Neuronal stem cell (in vitro differentiated cells): Measurements from ENCODE around the gene FBXL2.
"Not testable (repeated sequence)": the region's sequence is repeated elsewhere in the genome, so short reads cannot be mapped to it uniquely, and the experiment has no call there.

Experiments
- DNase-seq: peaks from one replicate; pipeline ENCODE4 v3.0.0-alpha.2; 2013; ENCODE audit warnings: low spot score
- H2AFZ ChIP-seq: one replicate; pipeline ENCODE4 v1.6.1; 2013; ENCODE audit warnings: mild to moderate bottlenecking, low read length, inconsistent platforms
- H2AK5ac ChIP-seq: 2 replicates; pipeline ENCODE4 v1.6.1; 2013; ENCODE audit warnings: low read depth, mild to moderate bottlenecking, inconsistent platforms, low read length, moderate library complexity, mixed read lengths
- H2BK120ac ChIP-seq: 2 replicates; pipeline ENCODE4 v1.6.1; 2013; ENCODE audit warnings: low read depth, mild to moderate bottlenecking, inconsistent platforms, low read length, moderate library complexity, mixed read lengths
- H2BK12ac ChIP-seq: one replicate; pipeline ENCODE4 v1.6.1; 2013; ENCODE audit warnings: low read length, inconsistent platforms
- H2BK15ac ChIP-seq: 2 replicates; pipeline ENCODE4 v1.6.1; 2013; ENCODE audit warnings: mild to moderate bottlenecking, low read length, inconsistent platforms, mixed read lengths
- H2BK5ac ChIP-seq: one replicate; pipeline ENCODE4 v1.6.1; 2013; ENCODE audit warnings: inconsistent platforms, mild to moderate bottlenecking, low read length, moderate library complexity
- H3K14ac ChIP-seq: one replicate; pipeline ENCODE4 v1.6.1; 2013; ENCODE audit warnings: low read length, inconsistent platforms
- H3K18ac ChIP-seq: 2 replicates; pipeline ENCODE4 v1.6.1; 2013; ENCODE audit warnings: low read length, inconsistent platforms
- H3K23ac ChIP-seq: 2 replicates; pipeline ENCODE4 v1.6.1; 2013; ENCODE audit warnings: low read depth, mild to moderate bottlenecking, mixed read lengths, low read length, inconsistent platforms; ENCODE audit not compliant: poor library complexity
- H3K27ac ChIP-seq: replicated peaks from 3 replicates; pipeline ENCODE4 v1.5.1; 2013; ENCODE audit warnings: low read length, inconsistent platforms
- H3K27me3 ChIP-seq, 3 experiments: 2 replicates each; pipeline ENCODE4 v1.6.1; 2013; ENCODE audit warnings: low read length in 3 of 3, mild to moderate bottlenecking in 2 of 3, inconsistent platforms in 1 of 3, low read depth in 1 of 3, mixed read lengths in 1 of 3, moderate library complexity in 1 of 3; ENCODE audit not compliant: control insufficient read depth in 3 of 3, insufficient read depth in 3 of 3
- H3K36me3 ChIP-seq, 2 donors: replicated peaks in 1 of 2; 2 replicates each; pipeline ENCODE4 v1.6.1; 2013; ENCODE audit warnings: low read length in 2 of 2; ENCODE audit not compliant: control insufficient read depth in 2 of 2, insufficient read depth in 2 of 2
- H3K4ac ChIP-seq: 2 replicates; pipeline ENCODE4 v1.6.1; 2013; ENCODE audit warnings: inconsistent platforms, mild to moderate bottlenecking, low read length, moderate library complexity
- H3K4me1 ChIP-seq, 2 donors: 1 replicate in 1 of 2; 2 replicates in 1 of 2; pipeline ENCODE4 v1.6.1; 2013; ENCODE audit warnings: low read length in 2 of 2, low read depth in 1 of 2; ENCODE audit not compliant: control insufficient read depth in 2 of 2, insufficient read depth in 1 of 2
- H3K4me2 ChIP-seq: one replicate; pipeline ENCODE4 v1.6.1; 2013; ENCODE audit warnings: mild to moderate bottlenecking, low read length, inconsistent platforms; ENCODE audit not compliant: insufficient read depth, poor library complexity, severe bottlenecking
- H3K4me3 ChIP-seq, 2 donors: 2 replicates each; pipeline ENCODE4 v1.5.1; 2013; ENCODE audit warnings: low read length in 2 of 2, mild to moderate bottlenecking in 2 of 2, inconsistent platforms in 1 of 2, moderate library complexity in 1 of 2
- H3K79me1 ChIP-seq: one replicate; pipeline ENCODE4 v1.6.1; 2013; ENCODE audit warnings: low read depth, mild to moderate bottlenecking, inconsistent platforms, low read length, moderate library complexity
- H3K9ac ChIP-seq: one replicate; pipeline ENCODE4 v1.6.1; 2013; ENCODE audit warnings: mild to moderate bottlenecking, low read depth, low read length, inconsistent platforms; ENCODE audit not compliant: poor library complexity
- H3K9me3 ChIP-seq, 2 donors: replicated peaks in 1 of 2; 2 replicates each; pipeline versions ENCODE3 to v1.6.1; 2013; ENCODE audit warnings: low read length in 2 of 2, mild to moderate bottlenecking in 2 of 2, inconsistent platforms in 1 of 2, low read depth in 1 of 2, mixed read lengths in 1 of 2, moderate library complexity in 1 of 2; ENCODE audit not compliant: control insufficient read depth in 2 of 2, insufficient read depth in 1 of 2
- H4K8ac ChIP-seq: one replicate; pipeline ENCODE4 v1.6.1; 2013; ENCODE audit warnings: low read depth, mild to moderate bottlenecking, inconsistent platforms, low read length, moderate library complexity
- H4K91ac ChIP-seq: one replicate; pipeline ENCODE4 v1.6.1; 2013; ENCODE audit warnings: low read length, low read depth, mild to moderate bottlenecking, inconsistent platforms; ENCODE audit not compliant: poor library complexity
- WGBS, 2 donors: extraction: QIAGEN DNeasy Blood & Tissue Kit; methylation state at CpG; one replicate each; pipeline ENCODE4 v1.1.7; 2013; ENCODE audit warnings: missing lambda C conversion rate in 2 of 2, mixed read lengths in 1 of 2; ENCODE audit not compliant: insufficient read length in 2 of 2, insufficient replicate concordance in 1 of 2; ENCODE audit errors: extremely low coverage in 2 of 2; 5-methylcytosine and 5-hydroxymethylcytosine counted together

FBXL2 gene

GRCh38 chr3:33410816-33411215 lies 133.6 kb downstream of the FBXL2 start:
- H3K9ac ChIP-seq, H3K27me3 ChIP-seq, DNase-seq, H4K8ac ChIP-seq, H2BK15ac ChIP-seq, H2BK12ac ChIP-seq, H3K9me3 ChIP-seq, H2BK5ac ChIP-seq, H2AK5ac ChIP-seq, H2AFZ ChIP-seq, H3K27ac ChIP-seq, H3K23ac ChIP-seq, H2BK120ac ChIP-seq, H3K79me1 ChIP-seq, H3K4me3 ChIP-seq, H3K4ac ChIP-seq, H4K91ac ChIP-seq, H3K18ac ChIP-seq, H3K4me1 ChIP-seq, H3K4me2 ChIP-seq, H3K14ac ChIP-seq: not testable (repeated sequence)
- no CpG with 5 or more reads among the region's 3 CpGs for WGBS, 2 donors
- H3K36me3 ChIP-seq, result peaks cover 20 to 97% of the 10 kb centered on the region in 2 donors

GRCh38 chr3:33417066-33417673 lies 139.9 kb downstream of the FBXL2 start:
- no CpG with 5 or more reads among the region's 3 CpGs for WGBS, 2 donors
- Histone ChIP-seq H2AFZ (no peak overlapping the region), H3K23ac (no peak overlapping the region), H3K36me3 (peaks cover 13 to 84% of the 10 kb centered on the region in 2 donors), H2BK15ac (no peak overlapping the region), H3K79me1 (no peaks in the 10 kb centered on the region), H3K9ac (no peak overlapping the region), H3K4ac (no peak overlapping the region), H3K4me3 (no peak overlapping the region), H3K27ac (no peak overlapping the region), H3K18ac (no peak overlapping the region), H4K8ac (no peak overlapping the region), H2BK12ac (no peak overlapping the region), H2AK5ac (no peak overlapping the region), H2BK120ac (no peak overlapping the region), H3K9me3 (peaks cover 0 to 7% of the 10 kb centered on the region in 2 donors), H3K27me3 (no peaks in the 10 kb centered on the region), H3K14ac (no peak overlapping the region), H3K4me1 (no peaks in the 10 kb centered on the region), H2BK5ac (no peak overlapping the region), H4K91ac (no peak overlapping the region), H3K4me2 (no peak overlapping the region)
- no peak for DNase-seq

GRCh38 chr3:33419948-33420347 lies 142.7 kb downstream of the FBXL2 start:
- Histone ChIP-seq H2BK15ac (no peak overlapping the region), H3K36me3 (peaks cover 10 to 82% of the 10 kb centered on the region in 2 donors), H3K4ac (no peak overlapping the region)

GRCh38 chr3:33420966-33421365 lies 143.7 kb downstream of the FBXL2 start:
- Histone ChIP-seq H3K79me1 (no peaks in the 10 kb centered on the region), H3K9me3 (peaks cover 0 to 8% of the 10 kb centered on the region in 2 donors), H2AFZ (no peak overlapping the region), H4K8ac (no peak overlapping the region), H3K36me3 (peaks cover 10 to 79% of the 10 kb centered on the region in 2 donors), H2BK12ac (no peak overlapping the region), H3K23ac (no peak overlapping the region), H3K9ac (no peak overlapping the region), H3K4me2 (no peak overlapping the region), H4K91ac (no peak overlapping the region), H2BK5ac (no peak overlapping the region), H2BK120ac (no peak overlapping the region), H2AK5ac (no peak overlapping the region), H3K27ac (no peak overlapping the region), H3K27me3 (no peaks in the 10 kb centered on the region), H3K14ac (no peak overlapping the region), H3K4me1 (peaks cover 0 to under 1% of the 10 kb centered on the region in 2 donors), H3K4ac (no peak overlapping the region), H2BK15ac (no peak overlapping the region), H3K18ac (no peak overlapping the region), H3K4me3 (no peak overlapping the region)
- no CpG with 5 or more reads among the region's 2 CpGs for WGBS, 2 donors
- DNase-seq, result no peak

More at GRCh38 chr3:33419948-33420347, 142.7 kb downstream of the FBXL2 start:
- Histone ChIP-seq H3K23ac (no peak overlapping the region), H3K4me2 (no peak overlapping the region), H3K9me3 (peaks cover 0 to 8% of the 10 kb centered on the region in 2 donors), H4K8ac (no peak overlapping the region), H3K4me1 (no peaks in the 10 kb centered on the region), H3K4me3 (no peak overlapping the region), H3K14ac (no peak overlapping the region), H3K18ac (no peak overlapping the region), H3K79me1 (no peaks in the 10 kb centered on the region), H3K9ac (no peak overlapping the region), H2BK12ac (no peak overlapping the region), H2AFZ (no peak overlapping the region), H2BK120ac (no peak overlapping the region), H3K27me3 (no peaks in the 10 kb centered on the region), H2BK5ac (no peak overlapping the region), H4K91ac (no peak overlapping the region), H2AK5ac (no peak overlapping the region), H3K27ac (no peak overlapping the region)
- DNase-seq, result no peak
- no CpG with 5 or more reads among the region's 1 CpG for whole genome bisulfite sequencing, 2 donors
